GM21723 (cell line): ENCODE measurements around the gene SV2A.

ENCODE experiments used
- ATAC-seq: cut with Tn5 transposase; IDR thresholded peaks from one replicate; pipeline ENCODE4 v1.9.1; 2021; ENCODE audit warnings: mild to moderate bottlenecking, moderate library complexity; ENCODE audit not compliant: unreplicated experiment

The SV2A gene

DNA sequence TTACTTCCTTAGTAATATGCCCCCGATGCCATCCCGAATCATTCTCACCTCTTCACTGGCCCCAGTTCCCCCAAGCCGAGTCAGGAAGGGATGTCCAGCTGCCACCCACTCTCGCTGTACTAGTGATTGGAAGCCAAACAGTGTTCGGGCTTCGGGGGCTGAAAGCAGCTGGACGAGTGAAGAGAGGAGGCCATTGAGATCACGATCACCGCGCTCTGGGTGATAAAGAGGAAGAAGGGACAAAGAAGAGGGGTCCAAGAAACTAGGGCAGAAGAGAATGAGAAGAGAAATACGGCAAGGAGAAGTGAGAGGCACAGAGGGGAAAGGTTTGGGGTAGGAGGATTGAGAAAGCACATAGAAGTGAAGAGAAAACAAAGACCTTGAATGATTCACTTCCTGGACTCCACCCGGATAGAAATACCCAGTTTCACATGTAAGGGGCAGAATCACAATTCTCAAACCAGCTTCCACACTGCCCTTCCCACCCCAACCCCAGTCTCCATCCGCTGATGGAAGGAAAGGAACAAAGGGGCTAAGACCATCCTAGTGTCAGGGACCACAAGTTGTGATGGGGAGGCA, 13.7 kb upstream of the SV2A start:
- ATAC-seq: no peak

DNA sequence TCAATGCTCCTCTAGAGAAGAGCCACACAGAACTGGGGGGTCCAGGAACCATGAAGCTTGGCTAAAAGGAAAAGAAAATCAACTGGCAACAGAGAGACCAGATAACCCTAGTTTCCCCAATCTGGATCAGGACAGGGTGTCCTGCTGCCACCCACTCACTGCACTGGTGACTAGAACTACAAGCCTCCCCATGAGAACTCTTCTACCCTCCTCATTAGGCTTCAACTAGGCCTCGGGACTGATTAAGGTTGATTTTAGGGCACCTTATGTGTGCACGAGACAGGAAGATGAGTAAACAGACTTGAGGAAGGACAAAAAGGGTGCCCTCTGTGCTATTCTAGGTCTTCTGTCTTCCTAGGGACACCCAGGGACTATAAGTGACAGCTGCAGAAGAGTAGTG, 12.2 kb upstream of the SV2A start:
- no peak for ATAC-seq

DNA sequence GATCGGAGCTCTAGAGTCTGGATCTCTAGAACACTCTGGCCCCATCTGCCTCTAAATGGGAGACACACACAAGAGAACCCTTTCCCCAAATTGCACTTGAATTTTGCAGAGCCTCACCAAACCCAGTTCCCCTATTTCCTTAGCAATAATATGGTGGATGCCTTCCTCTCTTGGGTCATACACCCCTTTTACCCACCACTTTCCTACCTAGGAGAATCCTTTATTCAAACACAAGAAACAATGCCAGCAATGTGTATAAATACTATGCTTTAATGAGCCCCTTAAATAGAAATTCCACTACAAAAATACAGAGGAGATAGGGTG, 10.7 kb upstream of the SV2A start:
- no peak for ATAC-seq

DNA sequence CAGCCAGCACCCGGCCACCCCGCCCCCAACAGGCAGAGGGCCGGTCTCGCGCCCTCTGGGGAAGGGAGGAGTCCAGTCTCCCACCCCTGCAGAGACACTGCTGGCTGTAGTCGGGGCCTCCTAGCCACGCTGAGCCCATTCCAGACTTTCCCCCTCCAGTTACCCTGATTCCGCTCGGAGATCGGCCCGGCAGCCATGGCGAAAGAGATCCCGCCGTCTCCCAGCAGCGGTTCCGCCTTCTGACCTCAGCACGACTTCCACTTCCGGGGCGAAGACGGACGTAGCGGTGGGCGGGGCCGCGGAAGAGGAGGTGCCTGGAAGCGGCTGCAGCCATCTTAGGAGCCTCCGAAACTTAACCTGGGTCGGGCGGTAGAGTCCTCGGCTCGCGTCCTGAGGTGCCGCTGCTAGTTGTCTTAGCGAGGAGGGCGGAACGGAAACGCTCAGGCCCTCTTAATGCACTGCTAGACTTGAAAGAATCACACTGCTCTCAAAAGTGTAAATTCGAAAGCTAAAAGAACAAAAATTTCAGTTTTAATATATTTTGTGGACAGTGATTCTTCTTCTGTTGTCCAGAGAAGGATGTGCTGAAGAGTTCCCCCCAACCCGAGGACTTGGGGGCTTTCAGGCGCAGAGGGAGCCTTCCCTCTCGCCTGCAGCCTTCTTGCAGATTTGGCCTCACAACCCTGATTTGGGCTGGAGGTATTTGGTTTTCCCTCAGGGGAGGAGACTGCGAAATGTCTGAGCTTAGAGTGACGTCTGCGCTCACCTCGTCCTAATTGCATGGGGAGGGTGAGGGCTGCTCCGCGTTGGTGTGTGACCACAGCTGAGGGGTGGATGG, 10.1 kb upstream of the SV2A start, which contains the start of gene SF3B4:
Gene SF3B4, minus strand, starts transcription at position 241 of the 838 bp plus-strand sequence. Its CDS starts 44 bp downstream, at position 197.
- peak; percentile 95 for ATAC-seq

DNA sequence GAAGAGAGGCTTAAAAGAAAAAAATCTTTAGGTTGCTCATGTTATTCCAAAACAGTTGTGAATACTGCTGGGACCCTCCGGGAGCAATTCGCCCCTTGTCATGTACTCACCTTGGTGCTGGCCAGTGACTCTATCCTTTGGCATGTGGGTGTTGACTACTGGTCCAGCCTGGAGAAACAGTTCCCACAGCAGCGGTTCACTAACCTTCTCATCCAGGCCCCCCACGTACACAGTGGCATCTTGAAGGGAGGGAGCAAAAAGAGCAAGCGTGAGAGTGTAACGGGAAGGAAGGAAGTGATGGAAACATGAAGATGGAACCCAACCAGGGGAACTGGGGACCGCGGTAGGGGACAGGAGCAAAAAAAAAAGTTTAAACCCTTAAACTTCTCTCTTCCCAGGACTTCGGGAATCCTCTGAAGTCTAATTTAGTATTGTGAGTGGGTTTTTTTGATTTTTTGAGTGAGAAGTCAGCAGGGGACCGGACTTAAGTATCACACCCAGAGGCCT, 9.5 kb upstream of the SV2A start:
- no peak for ATAC-seq

DNA sequence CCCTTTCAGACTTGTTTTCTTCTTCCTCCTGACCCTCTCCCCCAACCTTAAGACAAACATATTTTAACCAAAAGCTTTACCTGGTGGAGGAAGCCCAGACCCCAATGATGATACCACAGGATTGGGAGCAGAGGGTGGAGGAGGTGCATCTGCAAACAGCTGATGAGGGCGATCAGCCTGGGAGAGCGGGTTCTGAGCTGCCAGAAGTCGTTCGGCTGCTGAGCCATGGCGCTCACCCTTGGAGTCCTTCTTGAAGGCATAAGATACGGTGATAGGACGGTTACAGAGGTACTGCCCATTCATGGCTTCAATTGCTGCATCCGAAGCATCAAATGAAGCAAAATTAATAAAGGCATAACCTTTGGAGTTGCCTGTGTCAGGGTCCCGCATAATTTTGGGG, 8.7 kb upstream of the SV2A start:
- no peak for ATAC-seq

DNA sequence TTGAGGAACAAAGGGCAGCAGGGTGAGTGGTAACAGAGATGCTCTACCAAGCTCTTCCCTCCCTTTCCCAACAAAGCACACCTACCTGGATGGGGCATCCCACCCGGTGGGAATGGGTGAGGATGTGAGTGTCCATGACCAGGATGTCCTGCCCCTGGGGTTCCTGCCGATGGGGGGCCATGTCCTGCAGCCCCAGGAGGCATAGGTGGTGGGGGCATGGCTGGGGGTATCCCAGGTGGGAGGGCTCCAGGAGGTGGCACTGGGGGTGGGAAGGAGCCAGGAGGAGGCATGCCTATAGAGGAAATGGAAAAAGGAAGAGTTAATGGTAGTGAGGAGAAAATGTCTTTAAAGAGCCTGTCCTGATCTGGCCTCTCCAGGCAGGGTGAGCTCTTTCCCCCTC, 8.1 kb upstream of the SV2A start:
- ATAC-seq: no peak

DNA sequence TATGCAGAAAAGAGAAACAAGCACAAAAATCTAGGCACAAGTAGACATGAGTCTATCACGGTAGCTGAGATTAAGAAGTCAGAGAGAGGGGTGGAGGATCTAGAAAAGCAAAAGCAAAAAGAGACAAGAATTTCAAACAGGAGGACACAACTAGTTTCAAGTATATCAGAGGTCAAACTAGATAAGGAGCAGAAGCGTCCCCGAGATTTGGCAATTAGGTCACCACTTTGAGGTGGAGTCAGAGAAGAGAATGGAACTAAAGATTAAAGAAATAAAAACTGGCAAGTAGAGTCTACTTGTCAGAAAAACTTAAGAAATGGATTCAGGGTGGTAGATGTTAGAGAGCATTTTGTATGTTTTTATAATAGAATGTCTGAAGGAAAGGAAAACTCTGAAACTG, 7.7 kb upstream of the SV2A start:
- no peak for ATAC-seq

DNA sequence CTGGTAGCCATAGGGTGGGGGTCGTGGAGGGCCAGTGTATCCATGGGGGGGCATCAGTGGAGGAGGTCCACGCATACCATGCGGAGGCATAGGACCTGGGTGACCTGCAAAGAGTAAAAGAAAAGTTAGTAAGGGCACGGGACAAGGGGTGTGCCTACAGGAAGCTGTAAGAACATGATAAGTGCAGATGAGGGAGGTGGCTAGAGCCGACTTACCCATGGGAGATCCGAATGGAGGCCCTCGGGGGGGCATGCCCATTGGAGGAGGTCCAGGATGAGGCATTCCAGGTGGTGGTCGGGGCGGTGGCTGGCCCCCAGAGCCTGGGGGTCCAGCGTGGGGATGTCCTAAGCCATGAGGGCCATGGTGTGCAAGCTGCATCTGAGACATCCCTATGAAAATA, 6.0 kb upstream of the SV2A start:
- no peak for ATAC-seq

DNA sequence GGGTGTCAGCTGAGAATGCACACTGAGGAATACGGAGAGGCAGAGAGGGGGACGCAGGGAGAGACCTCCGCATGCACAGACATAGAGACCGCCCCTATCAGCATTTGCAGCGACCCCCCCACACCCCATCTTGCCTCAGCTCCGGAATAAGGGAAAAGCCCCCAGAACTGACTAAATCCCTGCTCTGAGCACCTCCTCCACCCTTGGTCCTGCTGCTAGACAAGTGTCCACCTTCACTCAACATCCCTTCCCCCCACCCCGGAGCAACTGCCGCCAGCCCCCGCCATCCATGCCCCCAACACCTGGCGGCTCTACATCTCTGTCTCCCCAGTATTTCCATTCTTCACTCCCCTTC, 769 bp downstream of the SV2A start:
- no peak for ATAC-seq

DNA sequence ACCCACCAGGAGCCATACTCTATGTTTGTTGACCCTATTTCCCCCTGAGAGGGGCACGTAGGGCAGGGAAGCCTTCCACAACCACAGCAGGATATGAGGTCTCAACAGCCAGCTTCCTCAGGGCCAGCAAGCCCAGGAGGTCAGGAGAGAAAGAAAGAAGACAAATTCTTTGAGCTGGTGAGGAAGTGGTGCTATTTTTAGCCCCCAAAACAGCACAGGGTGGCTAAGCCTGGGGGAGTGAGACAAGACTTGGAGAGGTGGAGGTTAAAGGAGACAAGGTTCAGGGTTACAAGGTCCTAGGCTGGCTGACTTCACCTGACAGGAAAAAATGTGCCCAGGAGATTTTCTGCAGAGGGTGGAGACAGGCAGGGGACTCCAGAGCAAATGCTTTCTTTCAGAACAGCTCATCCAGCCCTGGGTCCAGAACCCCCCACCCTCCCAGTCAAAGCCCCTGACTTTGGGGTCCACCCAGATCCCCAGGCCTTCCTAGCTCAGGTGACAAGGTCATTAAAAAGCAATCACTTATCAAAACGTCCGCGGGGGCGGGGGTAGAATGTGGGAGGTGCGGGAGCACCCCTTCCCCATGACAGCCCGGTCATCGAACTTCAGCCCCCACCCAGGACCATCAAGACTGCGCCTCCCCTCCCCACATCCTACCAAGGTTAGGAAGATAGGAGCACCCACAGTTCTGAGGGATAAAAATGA, 1.3 kb downstream of the SV2A start:
- ATAC-seq: no peak

DNA sequence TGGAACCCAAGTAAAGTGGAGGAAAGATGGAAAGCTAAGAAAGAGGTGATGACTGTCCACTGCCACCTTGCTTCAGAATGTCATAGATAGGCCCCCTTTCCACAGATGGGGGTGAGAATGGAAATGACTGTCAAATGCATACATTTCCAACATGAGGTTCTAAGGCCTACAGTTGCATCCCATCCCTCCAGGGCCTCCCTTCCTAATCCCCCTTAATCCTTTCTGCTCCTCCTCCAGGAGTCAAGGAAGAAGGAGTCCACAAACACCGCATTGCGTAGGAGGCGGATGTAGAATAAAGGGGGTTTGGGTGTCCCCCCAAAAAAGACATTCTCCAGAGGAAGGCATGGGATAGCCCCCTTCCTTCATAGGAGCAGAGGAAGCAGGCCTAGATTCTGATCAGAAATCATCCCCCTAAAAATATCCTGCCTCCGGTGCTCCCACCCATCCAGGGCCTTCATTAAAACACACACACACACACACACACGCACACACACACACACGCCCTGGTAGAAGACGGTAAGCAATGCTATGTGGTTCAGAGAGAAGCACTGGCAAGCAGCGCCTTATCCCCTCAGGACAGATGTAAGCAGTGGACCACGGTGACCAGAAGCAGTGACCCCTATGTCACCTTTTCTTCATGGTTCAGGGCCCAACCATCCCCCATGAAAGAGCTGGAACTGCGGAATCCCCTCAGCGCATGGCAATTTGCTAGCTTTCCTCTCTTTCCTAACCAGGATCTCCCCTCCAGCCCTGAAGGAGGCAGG, 2.0 kb downstream of the SV2A start:
- ATAC-seq: no peak

DNA sequence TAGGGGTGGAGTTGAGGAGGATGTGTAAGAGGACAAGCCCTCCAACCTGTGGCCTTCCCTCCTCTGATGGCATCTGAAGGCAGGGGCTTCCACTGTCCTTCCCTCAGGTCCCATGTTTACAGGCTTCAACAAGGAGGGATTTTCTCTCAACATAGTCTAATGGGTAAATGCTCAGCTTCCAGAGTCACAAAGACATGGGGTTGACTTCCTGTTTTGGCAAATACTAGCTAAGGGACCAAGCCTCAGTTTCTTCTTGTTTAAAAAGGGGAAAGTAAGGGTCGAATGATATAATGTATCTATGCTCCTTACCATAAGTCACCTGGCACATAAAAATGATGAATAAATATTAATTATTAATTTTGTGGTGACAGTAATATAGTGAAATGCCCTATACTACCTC, 3.1 kb downstream of the SV2A start:
- ATAC-seq: no peak

DNA sequence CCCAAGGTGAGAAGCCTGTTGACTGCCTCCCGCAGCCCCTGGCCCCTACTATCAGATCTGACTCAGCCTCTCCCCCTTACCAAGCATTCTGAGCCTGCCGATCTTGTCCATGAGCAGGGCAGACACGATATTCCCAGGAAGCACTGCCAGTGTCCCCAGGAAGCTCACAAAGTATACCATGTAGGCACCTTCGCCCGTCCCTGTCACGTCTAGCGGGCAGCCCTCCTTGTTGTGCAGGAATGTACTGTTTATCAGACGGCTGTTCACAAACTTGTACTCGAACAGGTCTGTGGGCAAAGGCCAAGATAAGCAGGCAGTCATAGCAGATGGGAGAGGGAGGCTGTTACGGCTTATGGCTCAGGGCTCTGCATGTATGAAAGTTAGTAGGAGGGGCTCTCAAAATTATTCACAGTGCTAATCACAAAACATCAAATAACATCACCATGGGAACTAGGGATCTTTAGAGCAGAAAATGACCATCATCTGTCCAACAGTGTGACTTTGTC, 11.0 kb downstream of the SV2A start:
- ATAC-seq: no peak

DNA sequence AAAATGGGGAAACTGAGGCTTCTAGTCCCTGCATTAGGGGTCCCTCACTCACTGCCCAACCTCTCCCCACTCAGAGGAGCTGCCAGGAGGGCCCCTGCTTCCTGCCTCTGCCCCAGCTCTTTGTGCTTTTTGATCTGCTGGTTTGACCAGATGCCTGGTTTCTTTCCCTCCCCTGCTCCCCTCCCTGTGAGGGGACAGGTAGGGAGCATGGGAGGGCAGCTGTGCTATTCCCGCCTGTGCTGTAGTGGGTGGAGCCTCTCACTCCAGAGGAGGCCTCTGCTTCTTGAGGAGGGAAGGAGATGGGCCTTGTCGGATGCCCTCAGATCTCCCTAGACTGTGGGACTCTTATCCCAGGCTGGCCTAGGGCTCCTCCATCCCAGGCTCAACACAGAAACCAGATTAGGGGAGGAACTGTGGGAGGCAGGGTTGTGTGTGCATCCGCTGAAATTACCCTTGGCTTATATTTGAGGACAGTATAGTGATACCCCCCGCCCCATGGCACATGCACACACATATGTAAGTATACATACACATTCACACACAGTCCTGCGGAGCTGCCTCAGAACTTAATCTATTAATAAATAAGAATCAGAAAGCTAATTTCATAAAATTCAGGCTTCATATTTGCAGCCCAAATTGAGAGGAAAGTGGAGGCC, 13.7 kb downstream of the SV2A start:
- ATAC-seq: no peak

DNA sequence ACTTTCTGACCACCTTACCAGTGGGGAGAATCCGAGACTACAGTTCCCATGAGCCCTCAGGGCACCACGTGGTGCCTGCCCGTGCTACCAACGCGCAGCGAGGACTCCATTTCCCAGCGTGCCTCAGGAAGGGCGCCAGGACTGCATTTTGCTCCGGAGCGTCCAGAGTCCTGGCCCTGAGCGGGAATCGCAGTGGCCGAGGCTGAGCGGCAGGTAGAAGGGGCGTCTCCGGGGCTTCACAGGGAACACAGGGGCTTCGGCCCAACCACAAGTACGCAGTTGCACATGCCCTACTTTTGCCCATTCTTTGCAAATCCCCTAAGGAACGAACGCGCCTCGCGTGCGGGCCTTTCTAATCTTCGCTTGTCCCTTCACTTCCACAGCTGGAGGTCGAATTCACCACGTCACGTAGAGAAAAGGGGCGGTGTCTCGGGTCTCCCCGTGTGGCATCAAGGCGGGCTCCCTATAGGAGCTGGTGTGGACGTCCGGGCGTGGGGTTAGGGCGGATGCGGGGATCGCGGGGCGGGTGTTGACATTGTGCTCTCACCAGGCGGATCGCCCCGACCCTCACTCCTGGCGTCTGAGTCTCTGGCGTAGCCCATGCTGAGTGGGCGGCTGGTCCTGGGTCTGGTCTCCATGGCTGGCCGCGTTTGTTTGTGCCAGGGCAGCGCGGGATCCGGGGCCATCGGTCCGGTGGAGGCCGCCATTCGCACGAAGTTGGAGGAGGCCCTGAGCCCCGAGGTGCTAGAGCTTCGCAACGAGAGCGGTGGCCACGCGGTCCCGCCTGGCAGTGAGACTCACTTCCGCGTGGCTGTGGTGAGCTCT, 18.0 kb downstream of the SV2A start, which contains the start of gene BOLA1:
Gene BOLA1, plus strand, starts transcription at position 109 of the 825 bp plus-strand sequence. Its CDS starts 492 bp downstream, at position 601.
- ATAC-seq: peak; percentile 97

DNA sequence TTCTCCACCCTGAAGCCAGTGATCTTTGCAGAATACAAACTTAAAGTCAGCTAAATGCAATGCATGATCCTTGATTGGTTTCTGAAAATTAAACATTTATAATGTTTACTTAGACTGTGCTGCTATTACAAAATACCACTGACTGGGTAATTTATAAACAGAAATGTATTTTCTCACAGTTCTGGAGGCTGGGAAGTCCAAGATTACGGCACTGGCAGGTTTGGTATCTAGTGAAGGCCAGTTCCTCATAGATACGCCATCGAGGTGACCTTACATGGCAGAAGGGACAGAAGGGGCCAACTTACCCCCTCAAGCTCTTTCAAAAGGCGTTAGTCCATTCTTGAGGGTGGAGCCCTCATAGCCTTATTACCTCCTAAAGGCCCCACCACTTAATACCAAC, 21.1 kb downstream of the SV2A start:
- no peak for ATAC-seq

DNA sequence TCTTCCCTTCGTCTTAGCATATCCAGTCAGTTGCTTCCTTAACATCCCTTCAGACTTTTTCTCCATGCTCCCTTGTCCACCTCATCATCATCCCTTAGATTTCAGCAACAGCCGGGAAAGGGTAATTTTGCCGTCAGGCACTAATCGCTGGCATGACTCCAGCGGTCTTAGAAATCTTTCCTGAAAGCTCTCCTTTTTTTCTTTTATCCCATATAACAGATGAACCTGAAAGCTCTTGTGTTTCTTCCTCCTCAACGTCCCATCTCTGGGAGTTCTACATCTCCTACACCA, 28.7 kb downstream of the SV2A start:
- no peak for ATAC-seq

DNA sequence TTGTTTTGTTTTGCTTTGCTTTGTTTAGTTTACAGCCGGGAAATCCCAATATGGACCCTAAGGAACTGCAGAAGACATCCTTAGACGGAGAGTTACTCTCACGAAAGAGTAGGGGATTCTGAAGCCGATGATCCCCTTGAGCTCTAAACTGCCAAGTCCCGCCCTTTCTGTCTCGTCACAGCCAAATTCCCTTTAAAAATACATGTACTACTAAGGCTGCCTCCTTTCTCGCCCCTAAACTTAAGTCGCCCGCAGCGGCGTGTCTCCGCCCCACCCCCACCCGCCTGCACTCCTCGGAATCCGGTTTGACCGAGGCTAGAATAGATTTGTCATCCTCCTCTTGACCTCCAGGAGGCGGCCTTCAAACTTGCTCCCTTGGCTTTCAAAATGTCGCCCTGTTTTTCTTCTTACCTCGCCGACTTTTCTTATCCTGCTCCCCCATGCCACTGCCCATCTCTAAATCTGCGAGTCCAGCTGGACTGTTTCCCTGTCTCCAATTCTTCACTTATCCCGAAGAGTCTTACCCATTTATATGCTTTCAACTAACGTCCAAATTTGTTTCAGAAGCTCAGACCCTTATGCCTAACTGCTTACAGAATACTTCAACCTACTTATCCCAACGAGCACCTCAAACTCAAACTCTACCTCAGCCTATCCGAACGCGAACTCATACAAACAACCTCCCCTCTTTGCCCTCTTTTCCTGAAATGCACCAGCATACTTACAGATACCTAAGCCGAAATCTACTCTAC, 29.2 kb downstream of the SV2A start:
- peak; percentile 22 for ATAC-seq
